DND-41 (cell line): ENCODE measurements around the gene DCTN1.
"Not testable (repeated sequence)": the region's sequence is repeated elsewhere in the genome, so short reads cannot be mapped to it uniquely, and the experiment has no call there.

Source experiments
- EZH2 ChIP-seq: IDR thresholded peaks from 3 replicates; pipeline ENCODE4 v1.6.1; 2012; ENCODE audit warnings: borderline replicate concordance, low read depth, mild to moderate bottlenecking, moderate library complexity, low read length, inconsistent platforms; ENCODE audit not compliant: severe bottlenecking
- TF ChIP-seq, protein P1 (sequence below): IDR thresholded peaks from 2 replicates; pipeline ENCODE4 v1.5.1; 2012; ENCODE audit warnings: borderline replicate concordance, low read length, moderate library complexity, mild to moderate bottlenecking; ENCODE audit not compliant: poor library complexity, severe bottlenecking; ENCODE audit errors: extremely low read depth

DNA sequence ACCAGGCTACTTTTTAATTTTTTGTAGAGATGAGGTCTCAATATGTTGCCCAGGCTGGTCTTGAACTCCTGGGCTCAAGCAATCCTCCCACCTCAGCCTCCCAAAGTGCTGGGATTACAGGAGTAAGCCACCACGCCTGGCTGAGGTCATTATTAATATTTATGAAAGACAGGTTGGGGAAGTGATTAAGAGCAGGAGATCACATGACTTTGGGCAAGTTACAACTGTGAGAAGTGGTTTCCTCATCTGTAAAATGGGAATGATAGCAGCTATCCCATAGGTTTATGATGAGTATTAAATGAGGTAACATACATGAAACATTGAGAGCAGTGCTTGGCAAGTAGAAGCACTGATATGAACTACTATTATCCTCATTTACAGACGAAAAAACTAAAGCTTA, 43.9 kb downstream of the DCTN1 start:
- TF ChIP-seq, protein P1, sequence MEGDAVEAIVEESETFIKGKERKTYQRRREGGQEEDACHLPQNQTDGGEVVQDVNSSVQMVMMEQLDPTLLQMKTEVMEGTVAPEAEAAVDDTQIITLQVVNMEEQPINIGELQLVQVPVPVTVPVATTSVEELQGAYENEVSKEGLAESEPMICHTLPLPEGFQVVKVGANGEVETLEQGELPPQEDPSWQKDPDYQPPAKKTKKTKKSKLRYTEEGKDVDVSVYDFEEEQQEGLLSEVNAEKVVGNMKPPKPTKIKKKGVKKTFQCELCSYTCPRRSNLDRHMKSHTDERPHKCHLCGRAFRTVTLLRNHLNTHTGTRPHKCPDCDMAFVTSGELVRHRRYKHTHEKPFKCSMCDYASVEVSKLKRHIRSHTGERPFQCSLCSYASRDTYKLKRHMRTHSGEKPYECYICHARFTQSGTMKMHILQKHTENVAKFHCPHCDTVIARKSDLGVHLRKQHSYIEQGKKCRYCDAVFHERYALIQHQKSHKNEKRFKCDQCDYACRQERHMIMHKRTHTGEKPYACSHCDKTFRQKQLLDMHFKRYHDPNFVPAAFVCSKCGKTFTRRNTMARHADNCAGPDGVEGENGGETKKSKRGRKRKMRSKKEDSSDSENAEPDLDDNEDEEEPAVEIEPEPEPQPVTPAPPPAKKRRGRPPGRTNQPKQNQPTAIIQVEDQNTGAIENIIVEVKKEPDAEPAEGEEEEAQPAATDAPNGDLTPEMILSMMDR: not testable (repeated sequence)
- TF ChIP-seq EZH2: not testable (repeated sequence)
